NCI-H345 (cell line): ENCODE measurements around the gene RNF214.
A peak's percentile ranks its signal among the peaks of the same experiment; 100 is the strongest.
"Not testable (repeated sequence)": the region's sequence is repeated elsewhere in the genome, so short reads cannot be mapped to it uniquely, and the experiment has no call there.

Experiments used
- DNase-seq: peaks from one replicate; lab custom pipeline; 2025; lab: John Stamatoyannopoulos, UW

The RNF214 gene

DNA sequence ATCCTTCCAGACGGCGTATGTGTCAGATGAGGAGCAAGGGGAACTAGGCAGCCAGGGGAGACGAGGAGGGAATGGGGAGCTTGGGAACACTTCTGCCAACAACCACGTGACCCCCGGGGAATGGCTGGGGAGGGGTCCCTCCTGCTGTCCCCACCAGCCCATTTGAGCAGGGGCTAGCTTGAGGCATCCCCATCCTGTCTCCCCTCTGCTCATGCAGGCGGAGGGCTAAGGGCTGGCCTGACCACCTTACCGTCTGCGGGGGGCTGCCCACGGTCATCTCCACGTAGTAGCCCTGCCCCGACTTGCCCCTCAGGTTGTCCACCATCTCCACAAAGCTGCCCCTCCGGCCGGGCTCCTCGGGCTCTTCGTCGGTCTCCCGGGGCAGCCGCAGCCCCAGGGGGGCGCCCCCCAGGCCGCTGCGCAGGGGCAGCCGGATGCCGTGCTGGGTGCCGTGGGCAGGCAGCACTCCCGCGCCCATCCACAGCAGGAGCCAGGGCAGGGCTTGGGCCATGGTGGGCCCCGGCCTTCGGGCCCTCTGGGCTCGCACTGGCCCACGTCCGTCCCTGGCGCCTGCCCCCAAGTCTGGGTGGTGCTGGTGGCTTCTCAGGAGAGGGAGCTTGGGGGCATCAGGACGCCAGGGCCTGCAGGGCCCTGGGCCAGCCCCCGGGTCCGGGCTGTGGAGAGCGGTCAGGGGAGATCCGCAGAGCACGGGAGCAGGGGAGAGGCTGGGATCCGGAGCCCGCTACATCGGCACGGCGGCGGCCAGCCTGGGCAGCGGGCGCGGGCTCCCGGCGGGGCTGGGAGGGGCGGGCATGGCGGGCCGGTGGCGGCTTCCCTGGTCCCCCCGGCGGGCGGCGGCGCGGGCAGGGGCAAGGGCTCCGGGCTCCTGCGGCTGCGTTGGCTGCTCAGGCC is 83.1 kb downstream of the RNF214 start:
- DNase-seq: no peak

DNA sequence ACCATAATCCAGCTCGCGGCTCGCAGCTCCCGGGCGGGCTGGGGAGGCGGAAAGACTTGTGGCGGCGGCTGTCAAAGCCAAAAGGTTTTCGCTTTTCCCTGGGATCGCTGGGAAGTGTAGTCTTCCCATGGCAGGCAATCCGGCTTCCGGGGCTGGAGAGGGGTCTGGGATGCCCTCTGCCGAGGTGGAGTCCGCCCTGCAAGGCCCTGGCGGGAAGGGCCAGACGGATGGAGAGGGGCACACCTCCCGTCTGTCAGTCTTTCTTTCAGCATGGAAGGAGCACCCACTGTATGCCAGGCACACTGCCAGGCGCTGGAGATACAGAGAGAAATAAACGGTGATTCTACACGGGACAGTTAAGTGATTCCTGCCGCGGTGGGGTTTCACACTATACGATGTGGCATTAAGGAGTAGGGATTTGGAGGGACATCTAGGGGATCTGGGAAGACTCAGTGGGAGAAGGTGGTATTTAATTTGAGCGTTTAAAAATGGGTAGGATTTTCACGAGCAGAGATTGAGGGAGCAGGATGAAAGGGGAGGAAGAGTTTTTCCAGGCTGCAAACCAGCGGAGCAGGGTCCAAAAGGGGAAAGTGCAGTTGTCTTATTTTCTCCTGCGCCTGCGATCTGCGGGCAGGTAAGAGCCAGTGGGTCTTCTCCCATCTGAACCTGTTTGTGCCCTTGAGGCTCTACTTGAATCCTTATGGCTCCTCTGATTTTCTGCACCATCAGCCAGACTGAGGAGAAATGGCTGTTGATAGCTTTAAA is 83.9 kb downstream of the RNF214 start, which contains the start of gene BACE1:
Gene BACE1 (minus strand): TSS at position 60 of the 765 bp plus-strand sequence. CDS start 461 bp downstream, outside the sequence.
- DNase-seq: peak; percentile 86

DNA sequence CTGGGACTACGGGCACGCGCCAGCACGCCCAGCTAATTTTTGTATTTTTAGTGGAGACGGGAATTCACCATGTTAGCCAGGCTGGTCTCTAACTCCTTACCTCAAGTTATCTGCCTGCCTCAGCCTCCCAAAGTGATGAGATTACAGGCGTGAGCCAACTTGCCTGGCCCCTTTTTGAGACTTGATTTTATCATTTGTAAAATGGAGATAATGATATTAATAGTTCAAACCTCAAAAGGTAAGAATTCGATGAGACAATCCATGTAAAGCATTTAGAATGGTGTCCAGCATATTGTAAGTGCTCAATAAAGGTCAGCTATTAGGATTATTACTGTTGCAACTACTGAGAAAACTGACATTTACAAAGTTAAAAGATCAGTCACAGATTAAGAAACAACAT is 86.3 kb downstream of the RNF214 start:
- no peak for DNase-seq

DNA sequence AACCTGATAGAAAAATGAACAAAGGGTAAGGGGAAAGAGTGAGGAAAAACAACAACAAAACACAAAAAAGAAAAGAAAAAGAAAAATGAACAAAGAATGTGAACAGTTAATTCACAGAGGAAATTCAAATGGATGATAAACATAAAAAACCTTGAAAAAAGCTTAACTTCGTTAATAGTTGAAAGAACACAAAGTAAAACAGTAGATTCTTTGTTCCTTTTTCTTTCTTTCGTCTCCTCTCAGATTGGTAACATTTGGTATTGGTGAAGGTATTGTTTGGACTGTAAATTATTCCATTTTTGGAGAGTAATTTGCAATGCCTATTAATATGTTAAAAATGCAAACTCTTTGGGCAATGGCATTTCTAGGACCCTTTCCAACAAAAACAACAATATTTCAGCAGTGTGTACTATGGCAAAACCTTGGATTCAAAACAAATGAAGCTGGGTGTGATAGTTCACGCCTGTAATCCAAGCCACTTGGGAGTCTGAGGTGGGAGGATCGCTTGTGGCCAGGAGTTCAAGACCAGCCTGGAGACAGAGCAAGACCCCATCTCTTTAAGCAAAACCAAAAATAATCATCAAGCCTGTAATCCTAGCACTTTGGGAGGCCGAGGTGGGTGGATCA is 86.9 kb downstream of the RNF214 start:
- no peak for DNase-seq

DNA sequence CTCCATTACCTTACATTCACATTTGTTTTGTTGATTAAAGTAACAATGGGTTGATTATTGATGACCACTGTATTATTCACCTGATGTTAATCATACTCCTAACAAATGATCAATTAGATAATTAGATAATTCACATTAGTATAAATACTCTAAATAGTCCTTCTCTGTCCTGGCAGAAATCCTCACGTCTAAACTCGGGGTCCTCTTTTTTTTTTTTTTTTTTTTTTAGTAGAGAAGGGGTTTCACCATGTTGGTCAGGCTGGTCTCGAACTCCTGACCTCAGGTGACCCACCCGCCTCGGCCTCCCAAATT is 94.7 kb downstream of the RNF214 start:
- DNase-seq: not testable (repeated sequence)

DNA sequence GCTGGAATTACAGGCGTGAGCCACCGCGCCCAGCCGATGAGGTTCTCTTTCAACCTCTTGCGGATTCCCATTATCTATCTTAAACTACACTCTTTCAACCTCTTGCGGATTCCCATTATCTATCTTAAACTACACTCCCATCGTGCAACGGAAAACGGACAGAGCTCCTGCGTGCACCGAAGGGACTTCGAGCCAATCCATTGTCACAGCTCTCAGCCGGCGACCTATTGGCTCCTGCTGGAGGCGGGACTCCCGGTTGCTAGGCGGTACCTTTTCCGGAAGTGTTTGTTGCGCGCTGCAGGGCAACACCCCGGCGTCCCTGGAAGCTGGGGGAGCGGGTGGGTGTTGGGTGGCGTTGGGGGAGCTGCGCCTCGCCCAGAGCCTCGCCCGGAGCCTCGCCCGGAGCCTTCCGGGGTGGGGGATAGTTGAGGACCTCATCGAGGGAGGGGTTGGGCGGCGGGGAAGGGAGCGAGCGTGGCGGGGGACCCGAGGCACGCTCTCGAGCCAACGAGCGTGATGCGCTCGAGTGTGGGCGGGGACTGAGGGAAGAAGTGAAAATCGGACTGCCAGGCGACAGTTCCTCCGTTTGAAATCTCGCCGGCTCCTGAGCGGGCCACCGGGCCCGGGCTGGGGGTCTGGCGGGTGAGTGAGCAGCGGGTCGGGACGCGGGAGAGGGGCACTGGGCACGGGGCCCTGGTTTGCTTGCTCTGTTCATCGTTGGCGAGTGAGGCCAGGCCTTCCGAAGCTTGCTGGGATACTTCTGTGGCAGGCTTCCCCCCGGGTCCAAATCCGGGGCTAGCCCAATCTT is 95.3 kb downstream of the RNF214 start, which contains the start of gene CEP164:
Gene CEP164 (plus strand): TSS at position 288 of the 808 bp plus-strand sequence. CDS start 10,733 bp downstream, outside the sequence.
- DNase-seq: peak; percentile 97

DNA sequence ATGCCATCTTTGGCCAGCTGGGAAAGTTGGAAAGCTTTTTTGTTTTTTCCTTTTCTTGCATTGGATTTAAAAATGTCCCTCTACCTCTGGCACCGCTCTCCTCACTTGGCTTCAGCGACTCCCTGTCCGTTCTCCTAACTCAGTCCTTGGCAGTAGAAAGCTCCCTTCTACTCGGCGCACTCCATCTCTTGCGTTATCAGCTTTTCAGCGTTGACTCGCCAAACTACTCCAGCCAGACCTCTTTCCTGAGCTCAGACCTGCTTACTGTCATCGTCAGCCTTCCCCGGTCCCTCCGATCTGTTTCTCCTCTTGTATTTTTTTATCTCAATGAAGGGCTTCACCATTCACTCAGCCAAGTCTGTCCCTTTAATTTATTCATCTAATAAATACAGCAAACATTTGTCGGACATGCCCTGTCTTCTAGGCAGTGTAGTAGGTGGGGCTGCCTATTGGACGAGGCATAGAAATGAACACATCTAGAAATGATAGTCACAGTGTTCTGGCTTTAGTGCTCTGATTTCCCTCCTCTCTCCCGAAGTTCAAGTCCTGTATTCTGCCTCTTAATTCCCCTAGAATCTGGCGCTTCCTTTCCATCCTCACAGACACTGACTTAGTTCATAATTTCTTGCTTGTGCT is 96.0 kb downstream of the RNF214 start:
- DNase-seq: no peak

DNA sequence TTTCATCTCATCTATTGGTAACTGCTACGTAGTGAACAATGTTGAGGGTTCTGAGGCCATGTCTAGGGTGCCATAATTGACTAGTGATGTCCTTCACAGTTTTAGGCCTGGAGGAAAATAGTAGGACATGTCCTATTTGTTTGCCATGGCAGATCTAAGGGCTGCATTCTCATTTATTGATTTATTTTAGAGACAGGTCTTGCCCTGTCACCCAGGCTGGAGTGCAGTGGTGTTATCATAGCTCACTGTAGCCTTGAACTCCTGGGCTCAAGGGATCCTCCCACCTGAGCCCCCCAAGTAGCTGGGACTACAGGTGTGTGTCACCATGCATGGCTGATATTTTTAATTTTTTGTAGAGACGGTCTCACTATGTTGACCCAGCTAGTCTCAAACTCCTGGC is 100.4 kb downstream of the RNF214 start:
- no peak for DNase-seq

DNA sequence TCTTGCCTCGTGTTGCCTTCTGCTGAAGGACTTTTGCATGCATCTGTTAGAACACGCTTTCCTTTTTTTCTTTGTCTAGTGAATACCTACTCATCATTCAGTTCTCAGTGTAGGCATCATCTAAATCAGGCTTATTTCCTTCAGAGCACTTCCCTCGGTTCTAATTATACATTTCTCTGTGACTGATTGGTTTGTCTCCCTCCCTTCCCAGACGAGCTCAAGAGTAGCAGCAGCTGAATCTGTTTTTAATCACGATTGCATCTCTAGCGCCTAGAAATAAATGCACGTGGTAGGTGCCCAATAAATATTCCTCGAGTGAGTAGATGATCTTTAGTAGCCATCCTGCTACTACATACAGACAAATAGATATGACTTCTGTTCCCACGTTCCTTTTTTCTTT is 101.4 kb downstream of the RNF214 start:
- DNase-seq: no peak

DNA sequence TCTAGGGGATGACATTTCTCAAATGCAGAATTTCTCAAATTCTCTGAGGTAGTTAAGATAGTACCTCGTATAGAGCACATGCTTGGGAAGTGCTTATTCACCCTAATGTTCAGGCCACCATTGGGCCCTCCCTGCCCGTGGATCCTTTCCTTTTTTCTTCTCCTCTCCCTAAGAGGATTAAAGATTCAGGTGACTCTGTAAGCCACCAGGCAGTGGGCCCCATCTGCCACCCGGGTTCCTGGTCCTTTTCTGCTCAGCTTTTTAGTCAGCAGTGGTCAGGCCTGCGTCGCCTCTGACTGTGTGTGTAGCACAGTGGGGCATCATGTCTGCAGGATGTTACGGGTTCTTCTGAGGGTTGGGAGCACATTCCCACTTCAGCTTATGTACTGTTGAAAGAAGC is 102.4 kb downstream of the RNF214 start:
- no peak for DNase-seq

DNA sequence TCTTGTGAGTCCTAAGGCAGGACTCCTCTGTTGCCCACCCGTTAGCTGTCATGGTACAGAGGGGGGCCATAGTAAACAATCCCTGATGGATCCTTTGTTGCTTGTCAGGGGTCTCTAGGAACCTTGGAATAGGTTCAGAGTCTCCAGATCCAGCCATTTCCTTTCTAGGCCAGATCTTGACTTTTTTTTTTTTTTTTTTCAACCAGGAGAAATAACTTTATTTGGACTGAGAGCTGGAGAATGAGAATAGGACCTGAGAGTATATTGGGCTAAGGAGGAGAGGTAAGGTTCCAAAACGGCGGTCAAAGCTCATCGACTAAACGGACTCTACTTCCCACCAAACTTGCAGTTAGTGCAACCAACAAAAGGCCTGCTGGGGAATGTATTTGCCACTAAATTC is 102.9 kb downstream of the RNF214 start:
- DNase-seq: no peak
